ENCODE results near the gene SMG6. TPM values are rescaled to one million over a fixed set of nuclear protein-coding genes. Genes with fewer than 3 reads are reported as not detected.

SMG6 gene
- total RNA-seq, 1 donor from 2014 or later, result 39.7 TPM

GRCh38 chr17:2060681-2061440 lies 242.7 kb downstream of the SMG6 start:
- peaks cover 2% of the 10 kb centered on the region for H3K9me3 Mint-ChIP-seq (ENCODE audit: unreplicated experiment)
- Histone ChIP-seq H2AFZ (ENCODE audit: low read depth, low read length) (no peak overlapping the region), H4K20me1 (ENCODE audit: insufficient read depth, low read length) (peaks cover 27% of the 10 kb centered on the region), H3K9ac (ENCODE audit: low read length) (peak overlapping the region; percentile 93), H3K4me2 (ENCODE audit: low read length) (peak overlapping the region; percentile 86), H3K79me2 (ENCODE audit: insufficient read depth, low read length) (peaks cover 79% of the 10 kb centered on the region), H3K36me3 (ENCODE audit: insufficient read depth, low read length) (peaks cover 9% of the 10 kb centered on the region), H3K27ac (ENCODE audit: low read depth, low read length) (peak overlapping the region; percentile 99), H3K9me3 (ENCODE audit: insufficient read depth, low read depth, low read length) (no peaks in the 10 kb centered on the region), H3K27me3 (ENCODE audit: insufficient read depth, low read length) (no peaks in the 10 kb centered on the region), H3K4me3 (ENCODE audit: insufficient read depth, low read depth, low read length) (no peak overlapping the region), H3K4me1 (ENCODE audit: insufficient read depth, low read length) (peaks cover 72% of the 10 kb centered on the region)
- H3K36me3 Mint-ChIP-seq (ENCODE audit: low read depth, unreplicated experiment), result peaks cover 28% of the 10 kb centered on the region
- H3K4me3 Mint-ChIP-seq (ENCODE audit: unreplicated experiment), result no peak overlapping the region
- no peaks in the 10 kb centered on the region for H3K27me3 Mint-ChIP-seq (ENCODE audit: low read depth, unreplicated experiment)
- FAIRE-seq, result no peak
- H3K27ac Mint-ChIP-seq (ENCODE audit: unreplicated experiment), result peak overlapping the region; percentile 83
- peaks cover 44% of the 10 kb centered on the region for H3K4me1 Mint-ChIP-seq (ENCODE audit: low read depth, unreplicated experiment)
- TF ChIP-seq EZH2 (IDR thresholded peaks at IDR 0.05; ENCODE audit: insufficient read depth, low read length) (no peak), CTCF (IDR thresholded peaks at IDR 0.05; ENCODE audit: insufficient read depth, low read depth, low read length) (no peak)
- DNase-seq (ENCODE audit: low read depth), result no peak

- Histone ChIP-seq H3K27ac (ENCODE audit: low read depth, low read length) (peak overlapping the region; percentile 99), H3K36me3 (ENCODE audit: insufficient read depth, low read length) (peaks cover 9% of the 10 kb centered on the region), H3K9ac (ENCODE audit: low read length) (peak overlapping the region; percentile 93), H3K79me2 (ENCODE audit: insufficient read depth, low read length) (peaks cover 79% of the 10 kb centered on the region), H4K20me1 (ENCODE audit: insufficient read depth, low read length) (peaks cover 27% of the 10 kb centered on the region), H2AFZ (ENCODE audit: low read depth, low read length) (no peak overlapping the region), H3K4me3 (ENCODE audit: insufficient read depth, low read depth, low read length) (no peak overlapping the region), H3K27me3 (ENCODE audit: insufficient read depth, low read length) (no peaks in the 10 kb centered on the region), H3K9me3 (ENCODE audit: insufficient read depth, low read depth, low read length) (no peaks in the 10 kb centered on the region), H3K4me1 (ENCODE audit: insufficient read depth, low read length) (peaks cover 66% of the 10 kb centered on the region), H3K4me2 (ENCODE audit: low read length) (peak overlapping the region; percentile 86)
- Mint-ChIP-seq H3K4me3 (ENCODE audit: unreplicated experiment) (no peak overlapping the region), H3K36me3 (ENCODE audit: low read depth, unreplicated experiment) (peaks cover 24% of the 10 kb centered on the region), H3K27me3 (ENCODE audit: low read depth, unreplicated experiment) (no peaks in the 10 kb centered on the region), H3K9me3 (ENCODE audit: unreplicated experiment) (peaks cover 2% of the 10 kb centered on the region), H3K4me1 (ENCODE audit: low read depth, unreplicated experiment) (peaks cover 40% of the 10 kb centered on the region), H3K27ac (ENCODE audit: unreplicated experiment) (peak overlapping the region; percentile 83)
- TF ChIP-seq EZH2 (IDR thresholded peaks at IDR 0.05; ENCODE audit: insufficient read depth, low read length), result no peak
- TF ChIP-seq CTCF (IDR thresholded peaks at IDR 0.05; ENCODE audit: insufficient read depth, low read depth, low read length), result no peak
- DNase-seq (ENCODE audit: low read depth) (no peak), FAIRE-seq (no peak)
These were observed 243.3 kb downstream of the SMG6 start for GRCh38 chr17:2060385-2060658.

Measured in astrocyte (in vitro differentiated cells and primary cell).